Erythroblast (primary cell): ENCODE results near the gene ARHGAP8.

ENCODE experiments used
- GATA1 ChIP-seq: IDR thresholded peaks from 2 replicates; pipeline ENCODE4 v1.6.1; 2011; ENCODE audit warnings: low read depth, mild to moderate bottlenecking, control low read depth, low read length, moderate library complexity
- POLR2A ChIP-seq: IDR thresholded peaks from 2 replicates; pipeline ENCODE4 v1.6.1; 2011; ENCODE audit warnings: mild to moderate bottlenecking, low read length

DNA sequence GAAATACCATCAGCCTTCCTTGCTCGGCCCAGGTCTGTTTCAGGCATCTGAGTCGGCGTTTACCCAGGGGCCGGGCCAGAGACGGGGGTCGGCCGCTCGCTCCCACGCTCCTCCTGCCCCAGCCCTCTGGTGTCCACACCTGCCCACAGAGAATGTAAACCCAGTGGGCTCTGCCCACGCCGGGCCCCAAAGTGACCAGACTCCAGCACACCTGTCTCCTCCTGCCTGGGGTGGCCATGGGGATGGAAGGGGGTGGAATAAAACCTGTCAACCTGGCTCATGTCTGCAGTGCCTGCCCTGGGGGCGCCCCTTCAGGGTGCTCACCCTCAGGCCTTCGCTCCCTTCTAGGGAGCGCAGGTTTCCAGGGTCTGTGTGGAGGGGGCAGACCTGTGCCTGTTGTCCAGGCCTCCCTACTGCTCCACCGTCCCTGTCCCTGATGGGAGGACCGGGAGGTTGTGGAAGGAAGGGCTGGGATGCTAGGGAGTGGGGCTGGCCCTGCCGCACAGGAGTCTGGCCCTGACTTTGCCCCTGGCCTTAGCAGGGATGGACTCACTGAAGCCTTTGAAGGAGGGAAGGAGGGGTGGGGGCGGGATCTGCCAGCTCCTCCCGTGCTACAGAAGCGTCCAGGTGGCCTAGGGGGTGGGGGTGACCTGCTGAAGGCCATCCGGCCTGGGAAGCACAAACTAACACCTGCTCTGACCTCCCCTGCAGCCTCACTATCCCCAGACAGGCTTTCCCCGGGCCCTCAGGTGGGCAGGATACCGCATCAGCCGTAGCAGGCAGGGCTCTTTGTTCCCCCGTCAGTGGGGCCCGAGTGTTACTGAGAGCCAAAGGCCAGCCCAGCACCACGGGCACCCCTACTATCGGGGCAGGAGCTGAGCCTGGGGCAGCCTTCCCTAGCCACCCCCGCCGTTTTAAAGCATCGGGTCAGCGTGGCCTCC lies 14.7 kb upstream of the ARHGAP8 start:
- TF ChIP-seq POLR2A (no peak), GATA1 (no peak)
